T47D (cell line): ENCODE measurements around the gene CAMKMT.
"Not testable (repeated sequence)": the region's sequence is repeated elsewhere in the genome, so short reads cannot be mapped to it uniquely, and the experiment has no call there.

Experiments
- DNase-seq, 2 experiments: peaks; one replicate each; pipeline versions ENCODE4 v3.0.0 to v3.0.0-alpha.2; 2011 to 2012; ENCODE audit warnings: low read depth in 1 of 2, low spot score in 1 of 2
- JUND ChIP-seq: IDR thresholded peaks from 2 replicates; pipeline ENCODE4 v1.6.1; 2012; ENCODE audit warnings: low read depth
- in situ Hi-C: cut with HindIII; loops from 2 replicates; pipeline ENCODE4 v1.10.0; 2016; ENCODE audit warnings: low sequenced_read_pairs, low pct_unique_long_range_greater_than_20kb

The CAMKMT gene

GRCh38 chr2:44369392-44369791 lies 7.6 kb downstream of the CAMKMT start:
- no peak for TF ChIP-seq JUND
- DNase-seq = no peak
- in situ Hi-C loops = no loop called here

- no peak for TF ChIP-seq JUND
- in situ Hi-C loops = no loop called here
- no peak for DNase-seq
These were observed 9.7 kb downstream of the CAMKMT start for GRCh38 chr2:44371445-44371844.

GRCh38 chr2:44372246-44372645 lies 10.5 kb downstream of the CAMKMT start:
- DNase-seq = no peak
- no peak for TF ChIP-seq JUND
- in situ Hi-C loops = no loop called here

- TF ChIP-seq JUND = no peak
- in situ Hi-C loops = no loop called here
These were observed 15.7 kb downstream of the CAMKMT start for GRCh38 chr2:44377486-44377885.

GRCh38 chr2:44385226-44385625 lies 23.5 kb downstream of the CAMKMT start:
- DNase-seq, in situ Hi-C loops: not testable (repeated sequence)

More at GRCh38 chr2:44377486-44377885, 15.7 kb downstream of the CAMKMT start:
- DNase-seq = no peak

- DNase-seq = no peak
- no peak for TF ChIP-seq JUND
- in situ Hi-C loops = no loop called here
These were observed 27.1 kb downstream of the CAMKMT start for GRCh38 chr2:44388877-44389276.

GRCh38 chr2:44389895-44390294 lies 28.1 kb downstream of the CAMKMT start:
- TF ChIP-seq JUND = no peak
- in situ Hi-C loops = no loop called here
- peak in 1 of 2 experiments; percentile 1 for DNase-seq

- TF ChIP-seq JUND = no peak
- DNase-seq = peak in 1 of 2 experiments; percentile 46
These were observed 30.7 kb downstream of the CAMKMT start for GRCh38 chr2:44392338-44392943.

GRCh38 chr2:44397447-44398175 lies 35.9 kb downstream of the CAMKMT start:
- in situ Hi-C loops = no loop called here

More at GRCh38 chr2:44392338-44392943, 30.7 kb downstream of the CAMKMT start:
- in situ Hi-C loops = no loop called here

GRCh38 chr2:44398243-44398897 lies 36.6 kb downstream of the CAMKMT start:
- DNase-seq = no peak
- TF ChIP-seq JUND = no peak
- in situ Hi-C loops = no loop called here

More at GRCh38 chr2:44397447-44398175, 35.9 kb downstream of the CAMKMT start:
- no peak for DNase-seq
- no peak for TF ChIP-seq JUND

GRCh38 chr2:44420725-44421124 lies 59.0 kb downstream of the CAMKMT start:
- TF ChIP-seq JUND = no peak
- in situ Hi-C loops = no loop called here
- no peak for DNase-seq

GRCh38 chr2:44424211-44424610 lies 62.5 kb downstream of the CAMKMT start:
- in situ Hi-C loops = no loop called here
- no peak for DNase-seq
- TF ChIP-seq JUND = no peak

- TF ChIP-seq JUND = no peak
- peak in 1 of 2 experiments; percentile 21 for DNase-seq
- in situ Hi-C loops = no loop called here
These were observed 67.3 kb downstream of the CAMKMT start for GRCh38 chr2:44429034-44429433.
